Esophagus squamous epithelium (tissue), 4 donors: ENCODE measurements around the gene MOV10L1.

Source experiments
- POLR2A ChIP-seq, 4 donors: fragments of 450-650 bp; IDR thresholded peaks; one replicate each; pipeline ENCODE4 v1.6.1; 2017; ENCODE audit warnings: antibody characterized with exemption in 4 of 4, mild to moderate bottlenecking in 4 of 4, moderate library complexity in 3 of 4
- TF ChIP-seq, protein P1 (sequence below), 6 experiments: fragments of 450-650 bp in 4 of 6; fragments of 200-600 bp in 2 of 6; sonication (generic) in 2 of 6; IDR thresholded peaks; one replicate each; pipeline ENCODE4 v1.5.1; 2016 to 2019; ENCODE audit warnings: antibody characterized with exemption in 6 of 6, mild to moderate bottlenecking in 4 of 6, moderate library complexity in 4 of 6

DNA sequence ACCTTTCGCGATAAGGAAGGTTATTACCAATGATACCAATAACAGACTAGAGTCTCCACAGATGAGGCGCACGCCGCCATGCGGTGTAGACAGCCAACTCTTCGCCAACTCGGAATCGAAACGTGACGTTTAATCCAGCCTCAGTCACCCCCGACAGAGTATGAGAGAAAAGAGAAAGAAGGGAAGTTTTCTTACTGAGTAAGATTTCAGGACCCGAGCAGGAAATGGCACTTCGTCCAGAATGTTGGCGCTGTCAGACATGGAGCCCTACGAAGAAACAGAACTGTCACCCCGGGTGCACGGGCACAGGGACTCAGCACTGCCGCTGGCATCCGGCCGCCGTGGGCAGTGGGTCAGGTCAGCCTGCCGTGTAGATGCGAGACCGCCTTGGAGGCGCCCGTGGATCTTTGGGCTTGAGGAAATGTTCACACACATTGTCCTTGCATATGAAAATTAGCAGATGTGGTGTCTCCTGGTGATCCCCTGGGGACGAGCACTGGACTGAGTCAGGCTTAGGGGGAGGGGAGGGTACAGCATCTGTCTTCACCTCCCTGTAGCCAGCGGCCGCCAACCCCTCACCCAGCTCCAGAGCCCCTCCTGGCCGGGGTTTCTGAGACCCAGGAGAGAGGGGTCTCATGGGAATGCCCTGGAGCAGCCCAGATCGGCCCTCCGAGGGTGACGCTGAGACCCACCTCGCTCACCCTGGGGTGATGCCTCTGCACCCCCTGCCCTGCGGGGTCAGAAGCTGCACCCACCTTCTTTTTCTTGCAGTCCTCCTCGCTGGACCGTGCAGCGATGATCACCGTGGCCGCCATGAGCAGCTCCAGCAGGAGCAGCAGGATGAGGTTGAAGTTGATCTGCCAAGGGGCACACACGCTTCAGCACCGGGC lies 12.9 kb upstream of the MOV10L1 start:
- no peak for TF ChIP-seq POLR2A (IDR thresholded peaks at IDR 0.05)
- TF ChIP-seq, protein P1, sequence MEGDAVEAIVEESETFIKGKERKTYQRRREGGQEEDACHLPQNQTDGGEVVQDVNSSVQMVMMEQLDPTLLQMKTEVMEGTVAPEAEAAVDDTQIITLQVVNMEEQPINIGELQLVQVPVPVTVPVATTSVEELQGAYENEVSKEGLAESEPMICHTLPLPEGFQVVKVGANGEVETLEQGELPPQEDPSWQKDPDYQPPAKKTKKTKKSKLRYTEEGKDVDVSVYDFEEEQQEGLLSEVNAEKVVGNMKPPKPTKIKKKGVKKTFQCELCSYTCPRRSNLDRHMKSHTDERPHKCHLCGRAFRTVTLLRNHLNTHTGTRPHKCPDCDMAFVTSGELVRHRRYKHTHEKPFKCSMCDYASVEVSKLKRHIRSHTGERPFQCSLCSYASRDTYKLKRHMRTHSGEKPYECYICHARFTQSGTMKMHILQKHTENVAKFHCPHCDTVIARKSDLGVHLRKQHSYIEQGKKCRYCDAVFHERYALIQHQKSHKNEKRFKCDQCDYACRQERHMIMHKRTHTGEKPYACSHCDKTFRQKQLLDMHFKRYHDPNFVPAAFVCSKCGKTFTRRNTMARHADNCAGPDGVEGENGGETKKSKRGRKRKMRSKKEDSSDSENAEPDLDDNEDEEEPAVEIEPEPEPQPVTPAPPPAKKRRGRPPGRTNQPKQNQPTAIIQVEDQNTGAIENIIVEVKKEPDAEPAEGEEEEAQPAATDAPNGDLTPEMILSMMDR (IDR thresholded peaks at IDR 0.05): no peak
